Kidney tubule cell (primary cell): ENCODE results near the gene SOD1.
"Not testable (repeated sequence)": the region's sequence is repeated elsewhere in the genome, so short reads cannot be mapped to it uniquely, and the experiment has no call there.

Experiments
- DNase-seq: peaks from one replicate; pipeline ENCODE4 v3.0.0-alpha.2; 2018; ENCODE audit warnings: low spot score

SOD1 gene

DNA sequence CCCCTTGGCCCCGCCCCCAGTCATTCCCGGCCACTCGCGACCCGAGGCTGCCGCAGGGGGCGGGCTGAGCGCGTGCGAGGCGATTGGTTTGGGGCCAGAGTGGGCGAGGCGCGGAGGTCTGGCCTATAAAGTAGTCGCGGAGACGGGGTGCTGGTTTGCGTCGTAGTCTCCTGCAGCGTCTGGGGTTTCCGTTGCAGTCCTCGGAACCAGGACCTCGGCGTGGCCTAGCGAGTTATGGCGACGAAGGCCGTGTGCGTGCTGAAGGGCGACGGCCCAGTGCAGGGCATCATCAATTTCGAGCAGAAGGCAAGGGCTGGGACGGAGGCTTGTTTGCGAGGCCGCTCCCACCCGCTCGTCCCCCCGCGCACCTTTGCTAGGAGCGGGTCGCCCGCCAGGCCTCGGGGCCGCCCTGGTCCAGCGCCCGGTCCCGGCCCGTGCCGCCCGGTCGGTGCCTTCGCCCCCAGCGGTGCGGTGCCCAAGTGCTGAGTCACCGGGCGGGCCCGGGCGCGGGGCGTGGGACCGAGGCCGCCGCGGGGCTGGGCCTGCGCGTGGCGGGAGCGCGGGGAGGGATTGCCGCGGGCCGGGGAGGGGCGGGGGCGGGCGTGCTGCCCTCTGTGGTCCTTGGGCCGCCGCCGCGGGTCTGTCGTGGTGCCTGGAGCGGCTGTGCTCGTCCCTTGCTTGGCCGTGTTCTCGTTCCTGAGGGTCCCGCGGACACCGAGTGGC, at the start of gene SOD1:
Gene SOD1 (plus strand): TSS at position 158 of the 723 bp plus-strand sequence. CDS start 77 bp downstream, at position 235.
- peak; percentile 93 for DNase-seq

DNA sequence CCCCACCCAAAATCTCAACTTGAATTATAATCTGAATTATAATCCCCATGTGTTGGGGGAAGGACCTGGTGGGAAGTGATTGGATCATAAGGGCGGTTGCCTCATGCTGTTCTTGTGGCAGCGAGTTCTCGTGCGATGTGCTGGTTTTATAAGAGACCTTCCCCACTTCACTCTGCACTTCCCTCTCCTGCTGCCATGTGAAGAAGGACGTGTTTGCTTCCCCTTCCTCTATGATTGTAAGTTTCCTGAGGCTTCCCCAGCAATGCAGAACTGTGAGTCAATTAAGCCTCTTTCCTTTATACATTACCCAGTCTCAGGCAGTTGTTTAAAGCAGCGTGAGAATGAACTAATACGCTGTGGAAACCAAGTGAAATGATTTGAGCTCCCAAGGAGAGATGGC, 48.0 kb upstream of the SOD1 start:
- no peak for DNase-seq

DNA sequence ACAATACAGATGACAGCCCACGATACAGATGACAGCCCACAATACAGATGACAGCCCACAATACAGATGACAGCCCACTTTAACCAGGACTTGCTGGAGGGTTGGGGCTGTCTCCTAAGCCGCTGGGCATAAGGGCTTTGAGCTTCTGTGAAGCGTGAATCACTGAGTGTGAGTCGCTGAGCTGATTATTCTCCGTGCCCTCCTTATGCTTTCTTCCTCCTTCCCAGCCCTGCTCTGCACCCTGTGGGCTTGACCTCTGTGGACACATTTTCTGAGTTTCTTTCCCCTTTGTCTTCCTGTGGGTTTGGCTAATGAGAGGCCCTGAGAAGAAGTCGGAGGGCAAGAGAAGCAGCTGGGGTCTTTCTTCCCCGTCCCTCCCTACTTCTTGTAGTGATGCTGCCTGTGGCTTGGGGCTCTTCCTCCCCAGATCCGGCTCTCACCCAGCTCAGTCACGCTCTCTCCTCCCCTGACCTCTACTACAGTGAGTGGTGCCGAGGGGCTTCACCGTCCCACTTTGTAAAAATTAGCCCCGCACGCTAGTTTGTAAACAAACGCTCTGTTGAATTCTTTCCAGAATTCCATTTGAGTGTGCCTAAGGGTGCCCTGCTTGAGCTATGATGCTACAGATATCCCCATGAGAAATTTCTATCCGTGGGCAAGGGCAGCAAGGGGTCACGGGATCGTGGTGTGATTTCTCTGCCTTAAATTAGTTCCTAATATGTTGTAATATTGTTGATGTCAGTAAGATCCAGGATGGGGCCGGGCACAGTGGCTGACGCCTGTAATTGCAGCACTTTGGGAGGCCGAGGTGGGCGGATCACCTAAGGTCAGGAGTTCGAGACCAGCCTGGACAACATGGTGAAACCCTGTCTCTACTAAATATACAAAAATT, 46.4 kb upstream of the SOD1 start:
- DNase-seq, result peak; percentile 51

DNA sequence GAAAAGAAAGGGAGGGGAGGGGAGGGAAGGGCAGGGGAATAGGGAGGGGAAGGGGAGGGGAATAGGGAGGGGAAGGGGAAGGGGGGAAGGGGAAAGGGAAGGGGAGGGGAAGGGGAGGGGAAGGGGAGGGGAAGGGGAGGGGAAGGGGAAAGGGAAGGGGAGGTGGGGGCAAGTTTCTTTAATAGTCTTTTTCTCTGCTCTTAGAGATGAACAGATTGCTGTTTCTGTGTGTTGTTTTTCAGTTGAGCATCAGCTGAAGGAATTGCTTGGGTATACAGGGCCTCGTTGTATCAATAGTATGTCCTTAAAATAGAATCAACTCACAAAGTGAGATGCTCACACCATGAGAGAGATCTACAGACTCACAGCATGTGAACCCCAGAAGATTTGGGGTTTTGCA, 44.8 kb upstream of the SOD1 start:
- no peak for DNase-seq

DNA sequence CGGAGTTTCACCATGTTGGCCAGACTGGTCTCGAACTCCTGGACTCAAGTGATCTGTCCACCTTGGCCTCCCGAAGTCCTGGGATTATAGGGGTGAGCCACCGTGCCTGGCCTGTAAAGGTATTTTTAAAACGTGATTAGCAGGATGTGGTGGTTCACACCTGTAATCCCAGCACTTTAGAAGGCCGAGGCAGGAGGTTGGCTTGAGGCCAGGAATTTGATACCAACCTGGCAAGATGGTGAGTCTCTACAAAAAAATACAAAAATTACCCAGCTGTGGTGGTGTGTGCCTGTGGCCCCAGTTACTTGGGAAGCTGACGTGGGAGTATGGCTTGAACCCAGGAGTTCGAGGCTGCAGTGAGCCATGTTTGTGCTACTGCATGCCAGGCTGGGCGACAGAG, 43.3 kb upstream of the SOD1 start:
- no peak for DNase-seq

DNA sequence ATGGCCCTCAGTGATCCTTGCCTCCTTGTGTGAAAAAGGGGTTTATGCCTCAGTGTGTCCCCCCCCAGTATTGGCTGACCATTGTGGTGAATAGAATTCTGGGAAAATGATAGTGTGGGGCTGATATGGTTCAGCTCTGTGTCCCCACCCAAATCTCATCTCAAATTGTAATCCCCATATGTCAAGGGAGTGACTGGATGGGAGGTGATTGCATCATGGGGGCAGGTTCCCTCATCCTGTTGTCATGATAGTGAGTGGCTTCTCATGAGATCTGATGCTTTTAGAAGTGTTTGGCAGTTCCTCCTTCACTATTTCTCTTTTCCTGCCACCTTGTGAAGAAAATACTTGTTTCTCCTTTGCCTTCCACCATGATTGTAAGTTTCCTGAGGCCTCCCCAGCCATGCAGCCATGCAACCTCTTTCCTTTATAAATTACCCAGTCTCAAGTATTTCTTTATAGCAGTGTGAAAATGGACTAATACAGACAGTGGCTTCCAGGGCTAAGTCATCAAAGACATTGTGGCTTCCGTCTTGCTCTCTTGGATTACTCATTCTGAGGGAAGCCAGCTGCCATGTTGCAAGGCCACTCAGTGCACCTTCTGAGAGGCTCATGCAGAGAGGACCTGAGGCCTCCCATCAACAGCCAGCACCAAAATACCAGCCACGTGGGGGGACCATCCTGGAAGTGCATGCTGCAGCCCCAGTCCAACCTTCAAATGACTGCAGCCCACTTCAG, 40.6 kb upstream of the SOD1 start:
- DNase-seq, result no peak

DNA sequence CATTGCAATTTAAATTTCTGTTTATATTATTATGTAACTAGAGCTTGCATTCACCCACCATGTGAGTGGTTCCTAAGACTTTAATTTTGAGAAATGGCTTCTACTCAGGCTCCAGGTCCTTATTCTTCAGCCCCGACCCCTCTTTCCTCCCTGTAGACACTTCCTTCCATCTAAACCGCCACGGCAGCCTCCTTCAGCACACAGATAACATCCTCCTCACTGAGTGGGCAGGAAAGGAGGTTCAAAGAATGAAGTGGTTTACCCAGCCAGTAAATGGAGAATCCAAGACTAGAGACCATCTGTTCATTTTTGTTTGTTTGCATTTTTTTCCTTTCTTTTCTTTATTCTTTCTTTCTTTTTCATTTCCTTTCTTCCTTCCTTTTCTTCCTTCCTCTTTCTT, 37.1 kb upstream of the SOD1 start:
- no peak for DNase-seq

DNA sequence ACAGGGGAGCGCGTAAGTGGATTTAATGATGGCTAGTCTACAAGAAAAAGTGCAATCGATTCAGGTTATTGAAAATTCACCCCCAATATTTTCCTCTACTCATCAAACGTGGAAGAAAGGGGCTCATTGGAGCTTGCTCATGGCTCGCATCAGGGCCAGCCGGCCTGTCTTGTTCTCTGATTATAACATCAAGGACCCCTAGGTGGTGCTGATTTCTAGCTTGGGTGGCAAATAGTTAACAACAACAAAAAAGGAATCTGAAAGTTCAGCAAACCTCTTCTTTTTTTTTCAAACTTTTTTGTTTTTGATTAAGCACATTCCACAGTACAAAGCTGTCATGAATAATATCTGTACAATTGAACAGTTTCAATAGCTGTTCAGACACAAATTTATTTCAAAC, 35.8 kb upstream of the SOD1 start:
- DNase-seq, result no peak

DNA sequence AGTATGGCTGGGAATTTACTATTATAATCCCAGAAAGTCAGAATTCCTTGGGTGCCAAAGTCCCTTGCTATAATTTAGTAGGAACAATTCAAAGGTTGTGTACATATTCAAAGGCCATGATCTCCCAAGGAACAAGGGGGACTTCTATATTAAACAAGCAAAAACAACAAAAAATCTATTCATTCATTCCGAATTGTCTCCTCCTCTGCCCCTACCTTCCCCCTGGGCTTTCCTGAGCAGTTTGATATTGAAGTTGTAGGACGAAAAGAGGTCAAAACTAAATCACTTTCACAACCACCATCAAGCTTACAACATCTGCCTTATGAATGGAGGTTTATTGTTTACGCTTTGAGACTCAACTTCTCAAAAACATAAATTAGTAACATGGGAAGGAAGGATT, 35.3 kb upstream of the SOD1 start:
- no peak for DNase-seq

DNA sequence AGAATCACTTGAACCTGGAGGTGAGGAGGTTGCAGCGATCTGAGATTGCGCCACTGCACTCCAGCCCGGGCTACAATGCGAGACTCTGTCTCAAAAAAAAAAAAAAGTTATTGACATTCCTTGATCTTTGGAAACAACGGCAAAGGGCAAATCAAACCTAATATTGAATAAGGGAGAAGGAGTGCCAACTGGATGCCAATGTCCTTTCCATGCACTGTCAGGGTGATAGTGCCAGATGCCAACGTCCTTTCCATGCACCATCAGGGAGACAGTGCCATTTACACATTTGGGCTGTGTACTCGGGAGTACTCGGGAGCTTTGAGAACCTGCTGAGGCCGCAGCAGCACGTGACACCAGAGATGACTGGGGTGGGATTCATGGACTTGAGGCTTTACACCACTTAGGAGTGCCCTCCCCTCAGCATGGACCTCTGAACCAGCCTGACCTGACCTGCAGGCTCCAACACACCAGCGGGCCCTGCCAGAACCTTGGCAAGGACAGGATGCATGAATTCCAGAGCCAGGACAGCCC, 34.5 kb upstream of the SOD1 start:
- no peak for DNase-seq

DNA sequence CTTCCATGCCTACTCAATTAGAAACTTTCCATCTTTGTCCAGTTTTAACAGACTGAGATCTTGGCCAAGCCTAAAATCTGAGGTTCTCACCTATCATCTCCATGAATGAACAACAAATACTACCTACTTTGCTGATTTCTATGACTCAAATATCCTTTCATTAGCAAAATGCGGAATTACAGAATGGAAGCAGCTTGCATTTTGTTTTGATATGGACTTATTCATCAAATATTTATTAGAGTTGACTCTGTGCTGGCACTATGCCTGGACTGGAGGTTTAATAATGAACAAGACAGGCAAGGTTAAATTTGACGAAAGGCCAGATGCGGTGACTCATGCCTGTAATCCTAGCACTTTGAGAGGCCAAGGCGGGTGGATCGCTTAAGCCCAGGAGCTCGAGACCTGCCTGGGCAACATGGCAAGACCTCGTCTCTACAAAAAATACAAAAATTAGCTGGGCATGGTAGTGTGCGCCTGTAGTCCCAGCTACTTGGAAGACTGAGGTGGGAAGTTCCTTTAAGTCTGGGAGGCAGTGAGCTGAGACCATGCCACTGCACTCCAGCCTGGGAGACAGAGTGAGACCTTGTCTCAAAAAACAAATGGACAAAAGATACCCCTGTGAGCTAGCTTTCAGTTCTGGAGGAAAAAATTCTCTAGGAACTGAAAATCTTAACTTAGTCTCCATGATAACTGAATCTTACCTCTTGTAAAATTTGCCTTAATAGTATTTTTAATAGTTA, 29.4 kb upstream of the SOD1 start:
- peak; percentile 96 for DNase-seq

DNA sequence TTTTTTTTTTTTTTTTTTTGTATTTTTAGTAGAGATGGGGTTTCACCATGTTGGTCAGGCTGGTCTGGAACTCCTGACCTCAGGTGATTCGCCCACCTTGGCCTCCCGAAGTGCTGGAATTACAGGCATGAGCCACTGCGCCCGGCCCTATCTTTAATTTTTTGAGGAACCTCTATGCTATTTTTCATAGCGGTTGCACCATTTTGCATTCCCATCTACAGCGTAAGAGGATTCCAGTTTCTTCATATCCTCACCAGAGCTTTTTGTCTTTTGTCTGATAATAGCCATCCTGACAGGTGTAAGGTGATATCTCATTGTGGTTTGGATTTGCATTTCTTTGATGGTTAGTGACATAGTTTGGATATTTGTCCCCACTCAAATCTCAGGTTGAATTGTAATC, 27.6 kb upstream of the SOD1 start:
- DNase-seq, result not testable (repeated sequence)

DNA sequence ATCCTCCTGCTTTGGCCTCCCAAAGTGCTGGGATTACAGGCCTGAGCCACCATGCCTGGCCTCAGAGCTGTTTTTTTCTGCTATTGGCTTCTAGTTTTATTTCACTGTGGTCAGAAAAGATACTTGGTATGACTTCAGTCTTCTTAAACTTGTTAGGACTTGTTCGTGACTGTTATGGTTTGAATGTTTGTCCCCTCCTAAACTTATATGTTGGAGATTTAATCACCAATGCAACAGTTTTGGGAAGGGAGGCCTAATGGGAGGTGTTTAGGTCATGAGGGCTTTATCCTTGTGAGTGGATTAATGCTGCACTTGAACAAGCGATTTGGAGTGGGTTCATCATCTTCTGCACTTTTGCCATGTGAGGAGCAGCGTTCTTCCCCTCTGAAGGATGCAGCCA, 24.5 kb upstream of the SOD1 start:
- DNase-seq, result no peak

DNA sequence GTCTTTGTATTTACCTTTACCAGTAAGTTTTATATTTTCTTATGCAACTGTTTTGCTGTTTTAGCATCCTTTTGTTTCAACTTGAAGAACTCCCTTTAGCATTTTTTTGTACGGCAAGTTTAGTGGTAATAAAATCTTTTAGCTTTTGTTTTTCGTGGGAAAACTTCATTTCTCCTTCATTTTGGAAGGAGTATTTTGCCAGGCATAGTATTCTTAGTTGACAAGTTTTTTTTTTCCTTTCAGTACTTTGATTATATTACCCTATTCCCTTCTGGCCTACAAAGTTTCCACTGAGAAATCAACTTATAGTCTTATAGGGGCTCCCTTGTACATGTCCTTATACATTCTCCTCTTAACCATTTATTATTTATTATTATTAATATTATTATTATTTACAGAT, 22.6 kb upstream of the SOD1 start:
- DNase-seq, result no peak

DNA sequence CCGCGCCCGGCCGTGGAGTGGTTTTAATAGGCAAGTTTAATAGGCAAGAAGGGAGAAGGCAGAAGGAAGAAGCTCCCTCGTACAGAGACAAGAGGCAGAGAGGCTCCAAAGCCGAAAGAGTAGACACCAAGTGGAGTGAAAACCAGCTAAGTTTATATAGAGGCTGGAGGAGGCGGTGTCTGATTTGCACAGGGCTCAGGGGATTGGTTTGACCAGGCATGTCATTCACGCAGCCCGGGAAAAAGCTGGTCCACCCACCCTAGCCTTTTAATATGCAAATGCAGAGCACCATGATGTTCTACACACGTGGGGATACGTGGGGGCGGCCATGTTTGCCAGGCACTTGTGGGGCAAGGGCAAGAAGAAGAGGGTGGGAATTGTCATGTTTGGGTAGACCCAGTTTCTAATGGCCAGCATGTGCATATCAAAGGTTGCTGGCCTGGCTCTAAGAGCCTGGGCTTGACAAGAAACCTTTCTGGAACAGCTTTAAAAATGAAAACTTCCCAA, 18.0 kb upstream of the SOD1 start:
- no peak for DNase-seq

DNA sequence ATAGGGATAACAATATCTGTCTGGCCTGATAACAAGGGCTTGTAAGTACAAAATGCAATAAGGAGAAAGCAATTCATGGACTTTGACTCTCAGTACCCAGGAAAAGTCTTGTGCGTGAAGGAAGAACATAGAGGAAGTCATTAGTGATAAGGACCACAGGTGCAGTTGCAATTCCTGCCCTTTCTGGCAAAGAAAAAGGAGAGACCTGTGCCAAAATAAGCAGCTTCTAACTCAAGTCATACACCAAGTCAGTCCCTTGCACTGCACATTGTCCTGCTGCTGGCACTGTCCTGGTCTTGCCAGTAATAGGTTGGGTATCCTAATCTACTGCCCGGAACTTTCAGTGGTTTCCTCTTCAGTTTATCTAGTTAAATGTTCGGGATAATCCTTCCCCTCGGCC, 14.8 kb upstream of the SOD1 start:
- DNase-seq, result no peak

DNA sequence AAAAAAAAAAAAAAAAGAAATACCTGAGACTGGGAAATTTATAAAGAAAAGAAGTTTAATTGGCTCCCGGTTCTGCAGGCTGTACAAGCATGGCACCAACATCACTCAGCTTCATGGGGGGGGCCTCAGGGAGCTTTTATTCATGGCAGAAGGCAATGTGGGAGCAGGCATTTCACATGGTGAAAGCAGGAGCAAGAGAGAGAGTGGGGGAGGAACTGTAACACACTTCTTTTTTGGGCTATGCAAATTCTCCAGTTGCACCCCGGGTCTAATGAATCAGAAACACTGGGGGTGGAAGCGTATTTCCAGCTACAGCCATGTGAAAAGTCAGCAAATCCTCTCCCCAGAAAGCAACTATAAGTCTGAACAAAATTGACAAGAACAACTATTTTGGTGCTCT, 11.8 kb upstream of the SOD1 start:
- DNase-seq, result no peak

DNA sequence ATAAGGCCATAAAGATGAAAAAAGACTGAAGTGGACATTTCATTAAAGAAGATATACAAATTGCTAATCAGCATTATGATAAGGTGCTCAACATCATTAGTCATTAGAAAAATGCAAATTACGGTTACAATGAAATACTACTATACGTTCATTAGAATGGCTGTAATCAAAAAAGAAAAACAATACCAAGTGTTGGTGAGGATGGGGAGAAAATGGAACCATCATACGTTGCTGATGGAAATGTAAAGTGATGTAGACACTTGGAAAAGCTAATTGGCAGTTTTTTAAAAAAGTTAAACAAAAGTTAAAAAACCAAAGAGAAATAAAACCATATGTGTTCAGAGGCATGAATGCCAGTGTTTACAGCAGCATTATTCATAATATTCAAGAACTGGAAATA, 8.6 kb upstream of the SOD1 start:
- no peak for DNase-seq

DNA sequence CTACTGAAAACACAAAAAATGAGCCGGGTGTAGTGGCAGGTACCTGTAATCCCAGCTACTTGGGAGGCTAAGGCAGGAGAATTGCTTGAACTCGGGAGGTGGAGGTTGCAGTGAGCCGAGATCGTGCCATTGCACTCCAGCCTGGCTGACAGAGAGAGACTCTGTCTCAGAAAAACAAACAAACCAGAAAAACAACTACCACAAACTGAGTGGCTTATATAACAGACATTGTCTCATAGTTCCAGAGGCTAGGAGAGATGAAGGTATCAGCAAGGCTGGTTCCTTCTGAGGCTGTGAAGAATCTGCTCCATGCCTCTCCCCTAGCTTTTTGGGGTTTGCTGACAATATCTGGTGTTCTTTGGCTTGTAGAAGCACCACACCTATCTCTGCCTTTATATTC, 8.0 kb upstream of the SOD1 start:
- DNase-seq, result not testable (repeated sequence)

DNA sequence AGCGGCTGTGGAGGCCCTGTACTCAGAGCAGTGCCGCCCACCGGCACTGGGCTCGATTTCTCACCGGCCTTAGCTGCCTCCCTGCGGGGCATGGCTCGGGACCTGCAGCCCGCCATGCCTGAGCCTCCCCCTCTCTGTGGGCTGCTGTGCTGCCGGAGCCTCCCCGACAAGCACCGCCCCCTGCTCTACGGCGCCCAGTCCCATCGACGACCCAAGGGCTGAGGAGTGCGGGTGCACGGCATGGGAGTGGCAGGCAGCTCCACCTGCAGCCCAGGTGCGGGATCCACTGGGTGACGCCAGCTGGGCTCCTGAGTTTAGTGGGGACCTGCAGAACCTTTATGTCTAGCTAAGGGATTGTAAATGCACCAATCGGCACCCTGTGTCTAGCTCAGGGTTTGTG, 5.2 kb upstream of the SOD1 start:
- DNase-seq, result no peak

DNA sequence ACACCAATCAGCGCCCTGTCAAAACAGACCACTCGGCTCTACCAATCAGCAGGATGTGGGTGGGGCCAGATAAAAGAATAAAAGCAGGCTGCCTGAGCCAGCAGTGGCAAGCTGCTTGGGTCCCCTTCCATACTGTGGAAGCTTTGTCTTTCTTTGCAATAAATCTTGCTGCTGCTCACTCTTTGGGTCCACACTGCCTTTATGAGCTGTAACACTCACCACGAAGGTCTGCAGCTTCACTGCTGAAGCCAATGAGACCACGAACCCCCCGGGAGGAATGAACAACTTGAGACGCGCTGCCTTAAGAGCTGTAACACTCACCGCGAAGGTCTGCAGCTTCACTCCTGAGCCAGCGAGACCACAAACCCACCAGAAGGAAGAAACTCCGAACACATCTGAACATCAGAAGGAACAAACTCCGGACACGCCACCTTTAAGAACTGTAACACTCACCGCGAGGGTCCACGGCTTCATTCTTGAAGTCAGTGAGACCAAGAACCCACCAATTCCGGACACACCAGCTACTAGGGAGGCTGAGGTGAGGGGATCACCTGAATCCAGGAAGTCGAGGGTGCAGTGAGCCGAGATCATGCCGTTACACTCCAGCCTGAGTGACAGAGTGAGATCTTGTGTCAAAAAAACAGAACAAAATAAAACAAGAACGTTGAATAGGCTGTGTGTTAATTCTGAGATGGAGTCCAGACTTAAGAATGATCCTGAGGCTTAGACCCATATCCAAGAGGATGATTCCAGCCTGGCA, 4.5 kb upstream of the SOD1 start:
- DNase-seq, result not testable (repeated sequence)
